BLaER1 (cell line): ENCODE data around the gene SULT1A1.
A peak's percentile ranks its signal among the peaks of the same experiment; 100 is the strongest.
"Not testable (repeated sequence)": the region's sequence is repeated elsewhere in the genome, so short reads cannot be mapped to it uniquely, and the experiment has no call there.

Experiments used
- H3K27ac ChIP-seq: shearing (Covaris generic); formaldehyde crosslinking; 2 replicates; pipeline ENCODE4 v1.8.1; 2022
- H3K27me3 ChIP-seq: shearing (Covaris generic); formaldehyde crosslinking; 2 replicates; pipeline ENCODE4 v1.8.1; 2022
- H3K36me3 ChIP-seq: shearing (Covaris generic); formaldehyde crosslinking; 2 replicates; pipeline ENCODE4 v1.8.1; 2022
- H3K4me1 ChIP-seq: shearing (Covaris generic); formaldehyde crosslinking; 2 replicates; pipeline ENCODE4 v1.8.1; 2022
- H3K4me2 ChIP-seq: shearing (Covaris generic); formaldehyde crosslinking; 2 replicates; pipeline ENCODE4 v1.8.1; 2022
- H3K4me3 ChIP-seq: shearing (Covaris generic); formaldehyde crosslinking; 2 replicates; pipeline ENCODE4 v1.8.1; 2022
- H3K9ac ChIP-seq: shearing (Covaris generic); formaldehyde crosslinking; 2 replicates; pipeline ENCODE4 v1.8.1; 2022
- H3K9me3 ChIP-seq: shearing (Covaris generic); formaldehyde crosslinking; 2 replicates; pipeline ENCODE4 v1.8.1; 2022
- H4K20me1 ChIP-seq: shearing (Covaris generic); formaldehyde crosslinking; 2 replicates; pipeline ENCODE4 v1.8.1; 2022
- Cebpa-rat ChIP-seq: shearing (Covaris generic); IDR thresholded peaks from 2 replicates; pipeline ENCODE4 v1.8.1; 2022

The SULT1A1 gene

DNA sequence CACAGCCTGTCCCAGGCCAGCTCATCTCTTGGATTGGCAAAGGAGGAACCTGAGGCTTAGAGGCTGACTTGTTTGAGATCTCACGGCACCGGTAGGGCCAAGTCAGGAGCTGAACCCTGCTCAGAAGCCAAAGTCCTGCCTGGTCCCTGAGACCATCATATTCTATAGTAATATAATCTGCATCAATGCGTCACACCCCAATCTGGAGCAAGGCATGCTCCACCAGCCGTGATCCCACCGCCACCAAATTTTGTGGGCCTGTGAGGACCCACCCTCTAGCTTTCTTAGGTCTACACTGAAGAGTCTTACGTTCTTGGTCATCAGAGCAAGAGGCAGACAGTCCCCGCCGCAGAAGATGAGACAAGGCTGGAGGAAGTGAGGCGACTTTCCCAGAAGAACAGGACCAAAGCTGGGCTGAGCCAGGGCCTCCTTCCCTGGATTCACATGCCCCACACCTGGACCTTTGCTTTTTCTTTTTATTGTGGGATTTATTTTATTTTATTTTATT, 2.7 kb downstream of the SULT1A1 start:
- Histone ChIP-seq H3K9ac (no peak overlapping the region), H3K4me2 (no peak overlapping the region), H3K27me3 (no peaks in the 10 kb centered on the region), H3K36me3 (peaks cover 27% of the 10 kb centered on the region; the same call in 1 of the 2 replicates), H4K20me1 (peaks cover 15% of the 10 kb centered on the region; the same call in 1 of the 2 replicates), H3K4me3 (no peak overlapping the region), H3K27ac (no peak overlapping the region), H3K4me1 (peaks cover 41% of the 10 kb centered on the region), H3K9me3 (no peaks in the 10 kb centered on the region)
- no peak for TF ChIP-seq Cebpa-rat

DNA sequence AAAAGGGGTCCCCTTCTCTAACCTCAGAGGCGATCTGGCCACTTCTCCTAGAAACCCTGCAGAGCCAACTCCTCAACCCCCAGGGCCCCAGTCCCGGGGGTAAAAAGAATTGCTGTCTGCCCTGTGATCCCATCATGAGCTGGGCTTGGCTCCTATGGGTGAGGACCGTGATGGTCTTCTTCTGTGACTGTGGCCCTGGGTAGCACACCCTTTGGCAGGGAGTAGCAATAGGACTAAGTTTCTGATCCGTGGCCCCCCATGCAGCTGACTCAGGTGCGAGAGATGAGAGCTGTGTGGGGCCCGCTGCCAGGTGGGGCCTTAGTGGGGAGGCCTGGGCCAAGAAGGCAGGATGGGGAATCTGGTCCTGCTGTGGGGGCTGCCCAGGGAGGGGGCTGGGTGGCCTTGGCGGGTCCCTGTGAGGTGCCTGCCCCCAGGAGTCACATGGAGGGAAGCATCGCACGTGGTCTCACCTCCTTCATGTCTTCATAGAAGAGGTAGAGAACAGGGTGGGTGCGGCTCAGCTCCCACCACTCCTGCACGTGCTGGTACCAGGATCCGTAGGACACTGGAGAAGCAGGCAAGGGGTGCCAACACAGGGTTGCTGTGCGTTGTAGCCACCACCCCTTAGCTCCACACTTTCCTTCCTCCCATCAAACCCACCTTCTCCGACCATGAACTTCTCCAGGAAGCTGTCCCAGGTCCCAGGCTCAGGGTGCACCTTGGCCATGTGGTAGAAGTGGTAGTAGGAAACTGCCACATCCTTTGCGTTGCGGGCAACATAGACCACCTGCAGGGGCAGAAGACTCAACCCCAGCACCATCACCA, 3.3 kb downstream of the SULT1A1 start:
- H3K4me2 ChIP-seq: no peak overlapping the region
- H3K9me3 ChIP-seq: no peaks in the 10 kb centered on the region
- H3K4me1 ChIP-seq: peaks cover 41% of the 10 kb centered on the region
- H4K20me1 ChIP-seq: peaks cover 15% of the 10 kb centered on the region; the same call in 1 of the 2 replicates
- peaks cover 27% of the 10 kb centered on the region; the same call in 1 of the 2 replicates for H3K36me3 ChIP-seq
- no peaks in the 10 kb centered on the region for H3K27me3 ChIP-seq
- no peak for TF ChIP-seq Cebpa-rat
- H3K27ac ChIP-seq: no peak overlapping the region
- H3K9ac ChIP-seq: no peak overlapping the region
- no peak overlapping the region for H3K4me3 ChIP-seq

DNA sequence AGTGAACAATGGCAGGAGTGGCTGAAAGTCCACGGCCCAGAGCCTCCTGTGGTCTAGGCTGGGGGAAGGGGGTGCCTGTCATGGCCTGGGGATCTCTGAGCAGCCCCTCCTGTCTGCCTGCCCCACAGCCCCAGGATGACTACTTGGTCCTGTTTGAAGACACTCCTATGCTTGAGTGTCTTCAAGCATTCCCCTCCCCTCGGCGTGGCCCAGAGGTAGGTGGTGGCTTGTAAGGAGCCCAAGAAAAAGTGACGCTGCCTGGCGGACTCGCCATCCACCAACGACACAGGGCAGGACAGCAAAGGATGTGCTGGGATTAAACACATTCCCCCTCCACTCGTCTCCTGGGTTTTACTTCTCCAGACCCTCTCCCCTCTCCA, 5.7 kb downstream of the SULT1A1 start:
- H3K27me3 ChIP-seq: no peaks in the 10 kb centered on the region
- H3K36me3 ChIP-seq: peaks cover 27% of the 10 kb centered on the region; the same call in 1 of the 2 replicates
- TF ChIP-seq Cebpa-rat: no peak
- no peak overlapping the region for H3K9ac ChIP-seq
- peak overlapping the region; percentile 23 for H3K4me2 ChIP-seq
- H3K4me3 ChIP-seq: no peak overlapping the region
- peaks cover under 1% of the 10 kb centered on the region; the same call in 1 of the 2 replicates for H4K20me1 ChIP-seq
- H3K4me1 ChIP-seq: peaks cover 18% of the 10 kb centered on the region
- peak overlapping the region; percentile 26; the same call in 1 of the 2 replicates for H3K27ac ChIP-seq
- H3K9me3 ChIP-seq: no peaks in the 10 kb centered on the region

DNA sequence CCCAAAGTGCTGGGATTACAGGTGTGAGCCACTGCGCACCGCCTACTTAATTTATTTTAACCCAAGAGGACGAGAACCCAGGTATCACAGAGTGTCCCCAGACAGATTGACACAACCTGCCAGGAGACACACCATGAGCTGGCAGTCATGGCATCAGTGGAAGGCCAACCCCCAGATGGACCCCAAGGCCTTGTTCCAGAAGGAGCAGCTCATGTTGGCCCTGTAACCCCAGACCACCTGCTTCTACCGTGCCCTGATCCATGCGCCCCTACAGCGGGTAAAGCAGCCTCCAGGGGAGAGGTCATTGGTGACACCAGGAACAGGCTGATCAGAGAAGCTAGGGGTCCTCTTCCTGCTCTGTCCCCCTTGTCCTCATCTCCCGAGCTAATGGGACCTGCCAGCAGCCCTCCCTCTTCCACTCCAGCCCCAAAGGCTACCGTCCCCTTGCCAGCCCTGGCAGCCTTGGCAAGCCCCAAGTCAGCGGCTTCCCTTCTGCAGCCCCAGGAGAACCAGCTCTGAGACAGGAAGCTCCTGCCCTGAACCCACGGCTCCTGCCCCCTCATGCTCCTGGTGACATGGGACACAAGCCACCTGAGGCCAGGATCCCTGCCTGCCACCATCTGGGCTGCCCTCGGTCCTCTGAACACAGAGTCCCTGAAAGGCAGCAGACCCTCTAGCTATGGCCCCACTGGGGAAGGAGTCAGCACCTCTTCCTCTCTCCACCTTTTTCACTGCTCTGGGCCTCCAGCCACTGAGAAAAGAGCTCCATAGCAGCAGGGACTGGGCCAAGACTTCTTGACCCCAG, 6.3 kb downstream of the SULT1A1 start:
- Histone ChIP-seq H3K36me3 (peaks cover 27% of the 10 kb centered on the region; the same call in 1 of the 2 replicates), H3K4me2 (peak overlapping the region; percentile 23), H3K27ac (peak overlapping the region; percentile 26; the same call in 1 of the 2 replicates), H3K27me3 (no peaks in the 10 kb centered on the region), H3K4me3 (no peak overlapping the region), H4K20me1 (no peaks in the 10 kb centered on the region), H3K9ac (no peak overlapping the region), H3K4me1 (peaks cover 15% of the 10 kb centered on the region), H3K9me3 (no peaks in the 10 kb centered on the region)
- TF ChIP-seq Cebpa-rat: no peak

DNA sequence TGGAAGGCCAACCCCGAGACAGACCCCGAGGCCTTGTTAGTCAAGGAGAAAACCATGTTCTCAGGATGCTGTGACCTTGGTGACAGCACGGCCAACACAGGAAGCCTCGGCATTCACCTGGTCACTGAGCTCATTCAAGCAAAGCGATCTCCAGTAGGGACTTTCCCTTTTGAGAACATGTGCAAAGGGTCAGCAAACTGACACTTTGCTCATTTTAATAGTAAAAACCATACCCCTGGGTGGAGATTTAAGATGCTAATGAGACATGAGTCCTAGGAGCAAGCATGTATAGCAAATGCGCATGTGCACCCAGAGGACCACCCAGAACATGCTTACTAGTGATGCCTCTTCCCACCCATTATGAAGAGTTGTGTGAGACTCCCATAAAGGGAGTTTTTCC, 7.3 kb downstream of the SULT1A1 start:
- peaks cover 17% of the 10 kb centered on the region; the same call in 1 of the 2 replicates for H3K36me3 ChIP-seq
- H3K4me1 ChIP-seq: peaks cover 24% of the 10 kb centered on the region
- no peak overlapping the region for H3K4me2 ChIP-seq
- H4K20me1 ChIP-seq: no peaks in the 10 kb centered on the region
- no peaks in the 10 kb centered on the region for H3K9me3 ChIP-seq
- no peak overlapping the region for H3K9ac ChIP-seq
- no peak overlapping the region for H3K4me3 ChIP-seq
- H3K27me3 ChIP-seq: no peaks in the 10 kb centered on the region
- H3K27ac ChIP-seq: no peak overlapping the region
- TF ChIP-seq Cebpa-rat: no peak

DNA sequence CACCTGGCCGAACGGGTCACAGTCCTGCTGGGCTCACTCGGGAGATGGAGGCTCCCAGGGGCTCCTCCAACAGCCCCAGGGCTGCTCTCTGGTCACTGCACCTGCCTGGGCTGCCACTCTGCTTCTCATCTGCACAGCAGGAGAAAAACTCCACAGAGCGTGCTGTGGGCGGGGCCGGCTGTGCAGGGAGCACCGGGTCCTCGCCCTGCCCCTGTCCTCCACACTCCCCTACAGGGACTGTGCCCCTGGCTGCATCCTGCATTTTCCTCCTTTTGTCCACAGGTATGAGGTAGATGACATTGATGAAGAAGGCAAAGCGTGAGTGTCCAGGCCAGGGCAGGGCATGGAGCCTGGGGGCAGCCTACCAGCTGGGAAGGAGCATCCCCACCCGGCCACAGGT, 7.8 kb downstream of the SULT1A1 start:
- H3K4me1 ChIP-seq: peaks cover 28% of the 10 kb centered on the region
- not testable (repeated sequence) for H3K4me3 ChIP-seq, H3K27ac ChIP-seq, H4K20me1 ChIP-seq, H3K27me3 ChIP-seq, H3K4me2 ChIP-seq, H3K9ac ChIP-seq, H3K9me3 ChIP-seq
- peaks cover 17% of the 10 kb centered on the region; the same call in 1 of the 2 replicates for H3K36me3 ChIP-seq

DNA sequence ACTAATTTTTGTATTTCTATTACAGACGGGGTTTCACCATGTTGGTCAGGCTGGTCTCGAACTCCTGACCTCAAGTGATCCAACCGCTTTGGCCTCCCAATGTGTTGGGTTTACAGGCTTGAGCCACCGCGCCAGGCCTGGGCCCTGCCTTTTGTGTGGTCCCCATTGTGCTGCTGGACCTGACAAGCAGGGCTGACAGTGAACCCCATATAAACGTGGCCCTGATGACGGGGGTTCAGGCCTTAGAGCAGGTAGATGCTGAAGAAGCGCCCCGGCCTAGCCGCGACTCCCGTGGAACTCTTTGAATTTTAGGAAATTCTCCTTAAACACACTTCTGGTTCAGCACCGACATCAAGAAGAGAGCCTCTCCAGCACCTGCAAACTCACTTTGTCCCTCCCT, 8.3 kb downstream of the SULT1A1 start:
- H3K4me2 ChIP-seq, H3K27ac ChIP-seq, H3K27me3 ChIP-seq, H3K9me3 ChIP-seq, H3K9ac ChIP-seq, H3K4me3 ChIP-seq, H4K20me1 ChIP-seq: not testable (repeated sequence)
- H3K4me1 ChIP-seq: peaks cover 33% of the 10 kb centered on the region
- peaks cover 13% of the 10 kb centered on the region; the same call in 1 of the 2 replicates for H3K36me3 ChIP-seq

DNA sequence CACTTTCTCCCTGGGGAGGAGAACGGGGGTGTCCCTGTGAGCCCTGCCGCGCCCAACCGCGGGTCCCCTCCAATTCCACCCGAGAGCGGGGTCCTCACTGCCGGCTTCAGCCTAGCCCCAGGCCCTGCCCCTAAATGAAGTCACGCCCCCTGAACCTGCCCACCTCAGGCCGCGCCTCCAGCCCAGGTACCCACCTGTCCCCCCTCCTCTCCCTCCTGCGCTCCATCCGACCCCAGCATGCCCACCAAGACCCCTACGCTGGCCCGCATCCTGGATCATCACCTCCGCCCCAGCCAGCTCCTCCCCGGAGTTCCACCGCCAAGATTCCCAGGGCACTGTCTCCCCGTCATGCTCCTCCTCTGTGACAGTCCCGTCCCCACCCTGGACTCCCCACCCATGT, 8.9 kb downstream of the SULT1A1 start:
- H3K4me1 ChIP-seq: peaks cover 35% of the 10 kb centered on the region
- H3K27ac ChIP-seq, H4K20me1 ChIP-seq, H3K9ac ChIP-seq, H3K4me2 ChIP-seq, H3K4me3 ChIP-seq, H3K36me3 ChIP-seq, H3K9me3 ChIP-seq, H3K27me3 ChIP-seq: not testable (repeated sequence)

DNA sequence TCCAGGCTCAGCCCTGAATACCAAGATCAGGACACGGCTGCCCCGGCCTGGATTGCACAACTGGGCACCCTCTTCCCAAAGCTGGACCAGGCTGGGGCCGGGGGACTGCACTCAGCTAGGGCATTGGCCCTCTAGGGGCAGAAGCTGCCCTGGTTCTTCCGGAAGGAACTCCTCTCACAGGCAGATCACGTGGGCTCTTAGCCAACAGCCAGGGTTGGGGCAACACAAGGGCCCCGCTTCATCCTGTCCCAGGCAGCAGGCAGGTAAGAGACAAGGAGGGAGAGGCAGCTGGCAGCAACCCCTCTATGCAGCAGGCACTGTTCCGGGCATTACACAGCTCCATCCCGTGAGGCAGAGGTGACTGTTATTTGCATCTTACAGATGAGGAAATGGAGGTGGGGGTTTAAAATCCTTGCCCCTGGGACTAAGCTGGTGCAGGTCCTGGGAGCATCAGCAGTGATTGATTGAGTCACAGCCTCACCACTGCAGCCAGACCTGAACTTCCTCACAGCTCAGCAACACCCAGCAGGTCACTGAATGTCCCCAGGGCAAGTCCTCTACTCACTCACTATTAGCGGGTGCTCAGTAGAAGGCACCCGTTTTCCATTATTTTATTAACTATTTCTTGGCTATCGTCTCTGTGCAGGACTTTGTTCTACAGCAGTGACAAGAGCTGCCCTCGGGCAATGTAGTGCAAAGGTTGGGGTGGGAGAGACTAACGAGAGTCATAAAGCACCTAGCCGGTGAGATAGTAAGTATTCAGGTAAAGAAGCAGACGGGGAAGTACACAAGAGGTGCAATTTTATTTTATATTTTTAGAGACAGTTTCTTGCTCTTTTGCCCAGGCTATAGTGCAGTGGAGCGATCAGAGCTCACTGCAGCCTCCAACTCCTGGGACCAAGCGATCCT, 10.2 kb downstream of the SULT1A1 start:
- not testable (repeated sequence) for H4K20me1 ChIP-seq, H3K9ac ChIP-seq, H3K9me3 ChIP-seq, H3K36me3 ChIP-seq, H3K4me2 ChIP-seq, H3K4me3 ChIP-seq, H3K27me3 ChIP-seq, H3K27ac ChIP-seq
- peaks cover 35% of the 10 kb centered on the region for H3K4me1 ChIP-seq
